ENCODE results near the gene AMPD3. TPM values are rescaled to one million over a fixed set of nuclear protein-coding genes. Genes with fewer than 3 reads are reported as not detected.

AMPD3 gene
- total RNA-seq, 2 donors from 2014 or later = 20.0 to 22.1 TPM

DNA sequence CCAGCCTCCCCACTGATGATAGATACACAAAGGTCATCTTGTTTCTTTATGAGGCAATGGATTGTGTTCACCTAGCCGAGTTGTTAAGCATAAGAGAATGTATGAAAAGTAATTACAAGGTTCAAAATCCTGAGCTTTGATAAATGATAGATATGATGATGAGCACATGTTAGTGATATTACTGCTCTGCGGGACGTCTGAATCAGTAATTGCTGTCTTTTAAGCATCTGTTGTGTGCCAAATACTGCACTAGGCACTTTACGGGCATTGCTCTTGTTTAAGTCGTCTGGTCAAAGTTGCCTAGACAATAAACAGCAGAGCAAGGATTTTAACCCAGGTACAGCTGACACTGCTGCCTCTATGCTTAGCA lies 86.5 kb downstream of the AMPD3 start:
- 27% methylated on average over 5 of the region's 5 CpGs for WGBS
- Histone ChIP-seq H3K36me3 (no peaks in the 10 kb centered on the region), H3K9me3 (no peaks in the 10 kb centered on the region), H3K4me3 (peak overlapping the region; percentile 82 to 87), H3K4me1 (replicated peaks) (peaks cover 2% of the 10 kb centered on the region), H3K27me3 (replicated peaks; ENCODE audit: insufficient read depth) (no peaks in the 10 kb centered on the region), H3K27ac (peak overlapping the region; percentile 93 to 95)
- no peak for DNase-seq (ENCODE audit: low spot score)
- intact Hi-C loops (cut with DNase I) = no loop called here
- TF ChIP-seq POLR2A (IDR thresholded peaks at IDR 0.05) (no peak), POLR2AphosphoS5 (IDR thresholded peaks at IDR 0.05) (no peak)
- TF ChIP-seq, protein P1, sequence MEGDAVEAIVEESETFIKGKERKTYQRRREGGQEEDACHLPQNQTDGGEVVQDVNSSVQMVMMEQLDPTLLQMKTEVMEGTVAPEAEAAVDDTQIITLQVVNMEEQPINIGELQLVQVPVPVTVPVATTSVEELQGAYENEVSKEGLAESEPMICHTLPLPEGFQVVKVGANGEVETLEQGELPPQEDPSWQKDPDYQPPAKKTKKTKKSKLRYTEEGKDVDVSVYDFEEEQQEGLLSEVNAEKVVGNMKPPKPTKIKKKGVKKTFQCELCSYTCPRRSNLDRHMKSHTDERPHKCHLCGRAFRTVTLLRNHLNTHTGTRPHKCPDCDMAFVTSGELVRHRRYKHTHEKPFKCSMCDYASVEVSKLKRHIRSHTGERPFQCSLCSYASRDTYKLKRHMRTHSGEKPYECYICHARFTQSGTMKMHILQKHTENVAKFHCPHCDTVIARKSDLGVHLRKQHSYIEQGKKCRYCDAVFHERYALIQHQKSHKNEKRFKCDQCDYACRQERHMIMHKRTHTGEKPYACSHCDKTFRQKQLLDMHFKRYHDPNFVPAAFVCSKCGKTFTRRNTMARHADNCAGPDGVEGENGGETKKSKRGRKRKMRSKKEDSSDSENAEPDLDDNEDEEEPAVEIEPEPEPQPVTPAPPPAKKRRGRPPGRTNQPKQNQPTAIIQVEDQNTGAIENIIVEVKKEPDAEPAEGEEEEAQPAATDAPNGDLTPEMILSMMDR (IDR thresholded peaks at IDR 0.05) = no peak

- DNase-seq (ENCODE audit: low spot score) = no peak
- no peaks in the 10 kb centered on the region for H3K27me3 ChIP-seq (replicated peaks; ENCODE audit: insufficient read depth)
- peaks cover 2% of the 10 kb centered on the region for H3K4me1 ChIP-seq (replicated peaks)
- intact Hi-C loops (cut with DNase I) = no loop called here
- no peak overlapping the region for H3K27ac ChIP-seq
- H3K9me3 ChIP-seq = no peaks in the 10 kb centered on the region
- no peak for TF ChIP-seq POLR2AphosphoS5 (IDR thresholded peaks at IDR 0.05)
- TF ChIP-seq POLR2A (IDR thresholded peaks at IDR 0.05) = no peak
- TF ChIP-seq, protein P1 (IDR thresholded peaks at IDR 0.05) = no peak
- WGBS = 93% methylated on average over 3 of the region's 3 CpGs
- H3K4me3 ChIP-seq = no peak overlapping the region
- no peaks in the 10 kb centered on the region for H3K36me3 ChIP-seq
Measured at GRCh38 chr11:10542776-10543175, 87.7 kb downstream of the AMPD3 start.

GRCh38 chr11:10543782-10544181 lies 88.7 kb downstream of the AMPD3 start:
- Histone ChIP-seq H3K4me3 (no peak overlapping the region), H3K9me3 (no peaks in the 10 kb centered on the region), H3K36me3 (no peaks in the 10 kb centered on the region), H3K27ac (no peak overlapping the region), H3K27me3 (replicated peaks; ENCODE audit: insufficient read depth) (no peaks in the 10 kb centered on the region), H3K4me1 (replicated peaks) (peaks cover 2% of the 10 kb centered on the region)
- DNase-seq (ENCODE audit: low spot score) = no peak
- intact Hi-C loops (cut with DNase I) = no loop called here
- TF ChIP-seq POLR2A (IDR thresholded peaks at IDR 0.05) (no peak), POLR2AphosphoS5 (IDR thresholded peaks at IDR 0.05) (no peak)
- TF ChIP-seq, protein P1 (IDR thresholded peaks at IDR 0.05) = no peak
- WGBS = 92% methylated on average over 14 of the region's 14 CpGs

DNA sequence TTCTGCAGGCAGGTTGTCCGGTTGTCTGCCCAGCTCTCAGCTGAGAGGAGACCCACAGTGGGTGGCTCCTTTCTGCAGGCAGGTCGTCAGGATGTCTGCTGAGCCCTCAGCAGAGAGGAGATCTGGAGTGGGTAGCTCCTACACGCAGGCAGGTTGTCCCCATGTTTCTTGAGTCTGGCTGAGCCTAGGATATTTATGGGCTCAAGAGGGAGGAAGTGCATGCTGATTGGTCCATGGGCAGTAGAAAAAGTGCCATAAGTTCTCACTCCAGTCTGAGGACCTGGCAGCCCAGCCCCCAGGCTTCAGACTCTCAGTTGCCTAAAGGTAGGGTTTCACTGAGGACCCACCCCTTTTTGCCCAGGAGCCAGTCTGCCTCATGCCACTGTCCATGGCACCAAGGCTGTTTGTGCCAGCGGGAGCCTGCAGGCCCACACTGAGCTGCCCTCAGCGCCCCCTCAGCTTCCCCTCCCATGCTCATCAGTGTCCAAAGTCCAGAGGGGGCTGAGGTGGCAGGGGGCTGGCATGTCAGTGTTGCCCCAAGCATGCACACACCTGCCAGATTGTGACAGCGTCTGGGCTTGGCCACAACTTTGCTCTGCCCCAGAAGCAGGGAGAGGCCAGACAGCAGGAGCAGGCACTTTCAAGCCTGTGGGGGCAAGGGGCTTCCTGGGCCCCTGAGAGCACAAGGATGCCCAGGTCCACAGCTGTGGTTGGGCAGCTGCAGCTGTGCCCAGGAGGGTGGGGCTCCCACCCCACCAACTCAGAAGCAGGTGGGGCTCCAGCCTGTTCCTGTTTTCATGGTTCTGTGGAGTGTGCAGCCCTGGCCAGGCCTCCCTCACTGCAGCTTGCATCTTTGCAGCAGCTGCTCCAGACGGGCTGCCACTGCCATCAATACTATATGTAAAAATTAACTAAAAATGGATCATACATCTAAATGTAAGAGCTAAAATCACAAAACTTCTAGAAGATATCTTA lies 89.7 kb downstream of the AMPD3 start:
- H3K9me3 ChIP-seq = no peaks in the 10 kb centered on the region
- 91% methylated on average over 6 of the region's 7 CpGs for WGBS
- no peak overlapping the region for H3K4me3 ChIP-seq
- H3K27ac ChIP-seq = no peak overlapping the region
- no peak for DNase-seq (ENCODE audit: low spot score)
- peaks cover 1% of the 10 kb centered on the region for H3K4me1 ChIP-seq (replicated peaks)
- no peaks in the 10 kb centered on the region for H3K27me3 ChIP-seq (replicated peaks; ENCODE audit: insufficient read depth)
- H3K36me3 ChIP-seq = no peaks in the 10 kb centered on the region
- intact Hi-C loops (cut with DNase I) = no loop called here
- TF ChIP-seq, protein P1 (IDR thresholded peaks at IDR 0.05) = no peak
- TF ChIP-seq POLR2AphosphoS5 (IDR thresholded peaks at IDR 0.05) (no peak), POLR2A (IDR thresholded peaks at IDR 0.05) (no peak)
